OCI-LY1 (cell line): Measurements from ENCODE around the gene AKNAD1.

Experiments
- H2AFZ ChIP-seq: fragments of 200-600 bp; sonication (generic), shearing (Covaris generic); 2 replicates; pipeline ENCODE4 v1.6.0; 2014; ENCODE audit warnings: antibody characterized with exemption, mild to moderate bottlenecking, low read length
- H3F3A ChIP-seq: fragments of 200-600 bp; sonication (generic), shearing (Covaris generic); 2 replicates; pipeline ENCODE4 v1.6.0; 2014; ENCODE audit warnings: mild to moderate bottlenecking, antibody characterized with exemption, low read length, moderate library complexity; ENCODE audit not compliant: insufficient read depth
- H3K27ac ChIP-seq: fragments of 200-600 bp; sonication (generic); 2 replicates; pipeline ENCODE4 v1.5.1; 2014; ENCODE audit warnings: low read length, mixed run types, mild to moderate bottlenecking, low read depth; ENCODE audit not compliant: poor library complexity, severe bottlenecking
- H3K27me3 ChIP-seq: fragments of 200-600 bp; sonication (generic); 2 replicates; pipeline ENCODE4 v1.6.0; 2014; ENCODE audit warnings: antibody characterized with exemption, mild to moderate bottlenecking, low read length, moderate library complexity; ENCODE audit not compliant: insufficient read depth
- H3K36me3 ChIP-seq: fragments of 200-600 bp; sonication (generic); 2 replicates; pipeline ENCODE4 v1.6.1; 2014; ENCODE audit warnings: mild to moderate bottlenecking, antibody characterized with exemption, low read length, moderate library complexity, mixed read lengths; ENCODE audit not compliant: insufficient read depth
- H3K4me1 ChIP-seq: fragments of 200-600 bp; sonication (generic); 2 replicates; pipeline ENCODE4 v1.5.1; 2014; ENCODE audit warnings: mild to moderate bottlenecking, low read length, moderate library complexity; ENCODE audit not compliant: insufficient read depth, severe bottlenecking
- H3K4me2 ChIP-seq: fragments of 200-600 bp; sonication (generic), shearing (Covaris generic); 2 replicates; pipeline ENCODE4 v1.6.1; 2014; ENCODE audit warnings: low read length
- H3K4me3 ChIP-seq: fragments of 200-600 bp; sonication (generic); 2 replicates; pipeline ENCODE4 v1.5.1; 2014; ENCODE audit warnings: low read length, low read depth, mild to moderate bottlenecking, mixed read lengths; ENCODE audit not compliant: poor library complexity, severe bottlenecking
- H3K79me2 ChIP-seq: fragments of 200-600 bp; shearing (Covaris generic); 2 replicates; pipeline ENCODE4 v1.6.1; 2016; ENCODE audit warnings: mixed run types, low read length, mixed read lengths; ENCODE audit not compliant: insufficient read depth
- H3K9ac ChIP-seq: fragments of 200-600 bp; sonication (generic), shearing (Covaris generic); 2 replicates; pipeline ENCODE4 v1.6.1; 2014; ENCODE audit warnings: mild to moderate bottlenecking, low read length, mixed read lengths
- H3K9me2 ChIP-seq: fragments of 200-600 bp; sonication (generic), shearing (Covaris generic); 2 replicates; pipeline ENCODE4 v1.6.1; 2014; ENCODE audit warnings: low read depth, mild to moderate bottlenecking, low read length, mixed read lengths
- H3K9me3 ChIP-seq: fragments of 200-600 bp; shearing (Covaris generic); 2 replicates; pipeline ENCODE4 v1.6.1; 2014; ENCODE audit warnings: low read length, mixed read lengths
- H4K20me1 ChIP-seq: fragments of 200-600 bp; sonication (generic), shearing (Covaris generic); 2 replicates; pipeline ENCODE4 v1.6.0; 2016; ENCODE audit warnings: mild to moderate bottlenecking, low read length; ENCODE audit not compliant: insufficient read depth
- EZH2 ChIP-seq: fragments of 200-600 bp; sonication (generic), shearing (Covaris generic); IDR thresholded peaks from 2 replicates; pipeline ENCODE4 v1.8.0; 2017; ENCODE audit warnings: borderline replicate concordance, mixed run types, mild to moderate bottlenecking, antibody characterized with exemption, low read length, moderate library complexity, mixed read lengths
- TF ChIP-seq, protein P1 (sequence below): fragments of 200-600 bp; sonication (generic), shearing (Covaris generic); IDR thresholded peaks from 2 replicates; pipeline ENCODE4 v1.5.1; 2017; ENCODE audit warnings: mild to moderate bottlenecking, antibody characterized with exemption, low read length, moderate library complexity, mixed read lengths

AKNAD1 gene

DNA sequence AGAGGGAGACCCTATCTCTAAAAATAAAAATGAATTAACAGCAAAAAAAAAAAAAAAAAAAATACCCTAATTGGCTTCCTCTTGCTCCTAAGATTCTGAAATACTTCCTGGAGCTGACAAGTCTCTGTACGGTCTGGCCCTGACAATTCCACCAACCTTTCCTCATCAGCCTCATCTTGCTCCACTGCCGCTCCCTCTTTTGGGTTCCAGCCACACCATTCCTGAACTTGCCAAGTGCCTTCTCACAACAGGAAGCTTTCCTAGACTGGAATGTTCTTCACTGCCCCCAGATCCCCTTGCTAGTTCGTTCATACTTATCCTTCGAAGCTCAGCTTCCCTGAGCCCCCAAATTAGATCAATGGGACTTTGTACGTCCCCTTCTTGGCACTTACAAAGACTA, 37.0 kb downstream of the AKNAD1 start:
- TF ChIP-seq, protein P1, sequence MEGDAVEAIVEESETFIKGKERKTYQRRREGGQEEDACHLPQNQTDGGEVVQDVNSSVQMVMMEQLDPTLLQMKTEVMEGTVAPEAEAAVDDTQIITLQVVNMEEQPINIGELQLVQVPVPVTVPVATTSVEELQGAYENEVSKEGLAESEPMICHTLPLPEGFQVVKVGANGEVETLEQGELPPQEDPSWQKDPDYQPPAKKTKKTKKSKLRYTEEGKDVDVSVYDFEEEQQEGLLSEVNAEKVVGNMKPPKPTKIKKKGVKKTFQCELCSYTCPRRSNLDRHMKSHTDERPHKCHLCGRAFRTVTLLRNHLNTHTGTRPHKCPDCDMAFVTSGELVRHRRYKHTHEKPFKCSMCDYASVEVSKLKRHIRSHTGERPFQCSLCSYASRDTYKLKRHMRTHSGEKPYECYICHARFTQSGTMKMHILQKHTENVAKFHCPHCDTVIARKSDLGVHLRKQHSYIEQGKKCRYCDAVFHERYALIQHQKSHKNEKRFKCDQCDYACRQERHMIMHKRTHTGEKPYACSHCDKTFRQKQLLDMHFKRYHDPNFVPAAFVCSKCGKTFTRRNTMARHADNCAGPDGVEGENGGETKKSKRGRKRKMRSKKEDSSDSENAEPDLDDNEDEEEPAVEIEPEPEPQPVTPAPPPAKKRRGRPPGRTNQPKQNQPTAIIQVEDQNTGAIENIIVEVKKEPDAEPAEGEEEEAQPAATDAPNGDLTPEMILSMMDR, result no peak
- no peak for TF ChIP-seq EZH2
- Histone ChIP-seq H3K9ac (no peak overlapping the region), H3K36me3 (no peaks in the 10 kb centered on the region), H4K20me1 (no peaks in the 10 kb centered on the region), H3K27ac (no peak overlapping the region), H3K4me3 (no peak overlapping the region), H3K9me3 (no peaks in the 10 kb centered on the region), H3F3A (no peaks in the 10 kb centered on the region), H3K27me3 (no peaks in the 10 kb centered on the region), H3K4me1 (no peaks in the 10 kb centered on the region), H2AFZ (no peak overlapping the region), H3K79me2 (no peaks in the 10 kb centered on the region), H3K4me2 (no peak overlapping the region), H3K9me2 (no peaks in the 10 kb centered on the region)

GRCh38 chr1:108817811-108818210, 39.1 kb downstream of the AKNAD1 start:
- Histone ChIP-seq H3K27ac (no peak overlapping the region), H3F3A (no peaks in the 10 kb centered on the region), H3K9me2 (no peaks in the 10 kb centered on the region), H3K9ac (no peak overlapping the region), H3K9me3 (no peaks in the 10 kb centered on the region), H3K36me3 (no peaks in the 10 kb centered on the region), H4K20me1 (no peaks in the 10 kb centered on the region), H3K79me2 (no peaks in the 10 kb centered on the region), H3K27me3 (no peaks in the 10 kb centered on the region), H3K4me3 (no peak overlapping the region), H3K4me1 (no peaks in the 10 kb centered on the region), H3K4me2 (no peak overlapping the region), H2AFZ (no peak overlapping the region)
- no peak for TF ChIP-seq EZH2
- TF ChIP-seq, protein P1, result no peak

DNA sequence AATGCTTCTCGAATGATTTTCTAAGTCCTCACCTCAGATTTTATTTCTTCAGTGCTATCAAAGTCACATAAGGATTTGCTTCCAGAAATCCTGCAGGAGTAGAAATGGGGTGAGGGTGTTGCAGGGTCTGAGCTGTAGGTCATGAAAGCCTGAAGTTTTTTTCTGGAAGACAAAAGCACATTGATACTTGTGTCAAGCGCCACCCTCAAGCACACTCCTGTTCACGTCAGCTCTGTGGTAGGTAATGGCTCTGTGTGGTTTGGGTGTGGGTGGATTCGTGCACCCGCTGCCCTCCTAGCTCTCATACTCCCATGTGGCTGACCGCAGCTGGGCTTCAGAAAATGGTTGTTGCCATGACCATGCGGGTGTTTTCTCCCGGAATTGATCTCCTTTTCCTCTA, 39.9 kb downstream of the AKNAD1 start:
- Histone ChIP-seq H3K4me2 (no peak overlapping the region), H3F3A (no peaks in the 10 kb centered on the region), H4K20me1 (no peaks in the 10 kb centered on the region), H3K36me3 (no peaks in the 10 kb centered on the region), H3K27me3 (no peaks in the 10 kb centered on the region), H3K79me2 (no peaks in the 10 kb centered on the region), H3K9ac (no peak overlapping the region), H2AFZ (no peak overlapping the region), H3K4me1 (no peaks in the 10 kb centered on the region), H3K4me3 (no peak overlapping the region), H3K27ac (no peak overlapping the region), H3K9me3 (no peaks in the 10 kb centered on the region), H3K9me2 (no peaks in the 10 kb centered on the region)
- TF ChIP-seq, protein P1, result no peak
- TF ChIP-seq EZH2, result no peak
